Panc1 (cell line): ENCODE data around the gene SAYSD1.

Source experiments
- POLR2AphosphoS5 ChIP-seq: IDR thresholded peaks from 2 replicates; pipeline ENCODE4 v1.6.1; 2012; ENCODE audit warnings: mild to moderate bottlenecking, low read depth, low read length, moderate library complexity
- TF ChIP-seq, protein P1 (sequence below): fragments of 450-650 bp; IDR thresholded peaks from 2 replicates; pipeline ENCODE4 v1.5.1; 2017; ENCODE audit warnings: mild to moderate bottlenecking

- TF ChIP-seq, protein P1, sequence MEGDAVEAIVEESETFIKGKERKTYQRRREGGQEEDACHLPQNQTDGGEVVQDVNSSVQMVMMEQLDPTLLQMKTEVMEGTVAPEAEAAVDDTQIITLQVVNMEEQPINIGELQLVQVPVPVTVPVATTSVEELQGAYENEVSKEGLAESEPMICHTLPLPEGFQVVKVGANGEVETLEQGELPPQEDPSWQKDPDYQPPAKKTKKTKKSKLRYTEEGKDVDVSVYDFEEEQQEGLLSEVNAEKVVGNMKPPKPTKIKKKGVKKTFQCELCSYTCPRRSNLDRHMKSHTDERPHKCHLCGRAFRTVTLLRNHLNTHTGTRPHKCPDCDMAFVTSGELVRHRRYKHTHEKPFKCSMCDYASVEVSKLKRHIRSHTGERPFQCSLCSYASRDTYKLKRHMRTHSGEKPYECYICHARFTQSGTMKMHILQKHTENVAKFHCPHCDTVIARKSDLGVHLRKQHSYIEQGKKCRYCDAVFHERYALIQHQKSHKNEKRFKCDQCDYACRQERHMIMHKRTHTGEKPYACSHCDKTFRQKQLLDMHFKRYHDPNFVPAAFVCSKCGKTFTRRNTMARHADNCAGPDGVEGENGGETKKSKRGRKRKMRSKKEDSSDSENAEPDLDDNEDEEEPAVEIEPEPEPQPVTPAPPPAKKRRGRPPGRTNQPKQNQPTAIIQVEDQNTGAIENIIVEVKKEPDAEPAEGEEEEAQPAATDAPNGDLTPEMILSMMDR: no peak
- no peak for TF ChIP-seq POLR2AphosphoS5
Observed at GRCh38 chr6:39072830-39073229, 42.2 kb downstream of the SAYSD1 start.
